DOHH2 (cell line): Measurements from ENCODE around the gene CD109.

Experiments
- H3F3A ChIP-seq: fragments of 200-600 bp; sonication (generic), shearing (Covaris generic); 2 replicates; pipeline ENCODE4 v1.6.0; 2016; ENCODE audit warnings: antibody characterized with exemption, mild to moderate bottlenecking; ENCODE audit not compliant: control insufficient read depth, insufficient read depth
- H3K27ac ChIP-seq: fragments of 200-600 bp; sonication (generic); 2 replicates; pipeline ENCODE4 v1.5.1; 2014; ENCODE audit warnings: low read depth, mild to moderate bottlenecking, low read length, moderate library complexity
- H3K27me3 ChIP-seq: fragments of 200-600 bp; sonication (generic); 2 replicates; pipeline ENCODE4 v1.6.1; 2014; ENCODE audit warnings: mild to moderate bottlenecking, low read length, mixed read lengths; ENCODE audit not compliant: control insufficient read depth
- H3K36me3 ChIP-seq: fragments of 200-600 bp; sonication (generic); 2 replicates; pipeline ENCODE4 v1.6.1; 2014; ENCODE audit warnings: mild to moderate bottlenecking, low read length, moderate library complexity, mixed read lengths; ENCODE audit not compliant: control insufficient read depth
- H3K4me1 ChIP-seq: fragments of 200-600 bp; sonication (generic); 2 replicates; pipeline ENCODE4 v1.6.1; 2014; ENCODE audit warnings: mild to moderate bottlenecking, low read length, mixed read lengths; ENCODE audit not compliant: control insufficient read depth
- H3K4me2 ChIP-seq: fragments of 200-600 bp; sonication (generic); 2 replicates; pipeline ENCODE4 v1.6.0; 2014; ENCODE audit warnings: mild to moderate bottlenecking, low read length, moderate library complexity
- H3K4me3 ChIP-seq: fragments of 200-600 bp; sonication (generic); 2 replicates; pipeline ENCODE4 v1.5.1; 2014; ENCODE audit warnings: mild to moderate bottlenecking, low read length, mixed read lengths
- H3K79me2 ChIP-seq: fragments of 200-600 bp; sonication (generic); 2 replicates; pipeline ENCODE4 v1.6.1; 2014; ENCODE audit warnings: mild to moderate bottlenecking, low read length, mixed read lengths; ENCODE audit not compliant: control insufficient read depth
- H3K9me2 ChIP-seq: fragments of 200-600 bp; sonication (generic); replicated peaks from 2 replicates; pipeline ENCODE4 v1.6.1; 2014; ENCODE audit warnings: mild to moderate bottlenecking, low read length, mixed read lengths; ENCODE audit not compliant: control insufficient read depth
- H3K9me3 ChIP-seq: fragments of 200-600 bp; sonication (generic); 2 replicates; pipeline ENCODE4 v1.6.1; 2014; ENCODE audit warnings: antibody characterized with exemption, low read length, mixed read lengths; ENCODE audit not compliant: control insufficient read depth, insufficient read depth
- H4K20me1 ChIP-seq: fragments of 200-600 bp; sonication (generic); 2 replicates; pipeline ENCODE4 v1.6.0; 2014; ENCODE audit warnings: low read depth, mild to moderate bottlenecking, antibody characterized with exemption, low read length, moderate library complexity; ENCODE audit not compliant: control insufficient read depth, insufficient read depth
- CTCF ChIP-seq: fragments of 200-600 bp; sonication (generic); IDR thresholded peaks from one replicate; pipeline ENCODE4 v1.5.1; 2014; ENCODE audit warnings: antibody characterized with exemption, mild to moderate bottlenecking, low read depth, low read length; ENCODE audit not compliant: poor library complexity, severe bottlenecking
- EZH2phosphoT487 ChIP-seq: fragments of 200-600 bp; sonication (generic); IDR thresholded peaks from 2 replicates; pipeline ENCODE4 v1.6.1; 2017; ENCODE audit warnings: borderline replicate concordance, mild to moderate bottlenecking, antibody characterized with exemption, low read length, moderate library complexity, mixed read lengths

Gene CD109

GRCh38 chr6:73695619-73696421, at the start of gene CD109:
Gene CD109, plus strand, starts transcription at chr6:73696203. Its CDS starts 13 bp downstream, at chr6:73696216.
- H3K4me3 ChIP-seq = no peak within 1 kb of the TSS
- H3K27me3 ChIP-seq = peaks cover 37% of the 10 kb centered on the region

DNA sequence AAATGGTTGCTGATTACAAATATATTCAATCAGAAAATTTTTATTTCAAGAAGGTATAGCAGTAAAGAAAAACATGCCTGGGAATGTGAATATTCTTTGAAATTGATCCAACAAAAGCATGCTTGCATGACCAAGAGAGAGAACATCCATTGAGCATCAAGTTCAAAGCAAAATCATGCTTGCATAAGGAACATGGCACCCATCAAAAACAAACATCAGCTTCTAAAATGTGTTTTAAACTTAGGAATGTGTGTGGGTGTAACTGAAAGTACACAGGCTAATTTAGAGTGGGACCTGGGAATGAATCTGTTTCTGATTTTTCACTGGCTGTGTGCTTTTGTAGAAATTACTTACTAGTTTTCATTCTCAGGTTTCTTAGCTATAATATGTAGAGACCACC, 47.8 kb upstream of the CD109 start:
- Histone ChIP-seq H3K4me3 (no peak overlapping the region), H3K79me2 (peaks cover 4% of the 10 kb centered on the region), H3K4me1 (peaks cover 21% of the 10 kb centered on the region), H3F3A (peaks cover 14% of the 10 kb centered on the region), H4K20me1 (no peaks in the 10 kb centered on the region), H3K9me3 (no peaks in the 10 kb centered on the region), H3K27me3 (no peaks in the 10 kb centered on the region), H3K36me3 (peaks cover 8% of the 10 kb centered on the region), H3K4me2 (no peak overlapping the region), H3K27ac (no peak overlapping the region), H3K9me2 (no peaks in the 10 kb centered on the region)
- no peak for TF ChIP-seq CTCF
- no peak for TF ChIP-seq EZH2phosphoT487

More at GRCh38 chr6:73695619-73696421, at the start of gene CD109:
- no peaks in the 10 kb centered on the region for H3K9me3 ChIP-seq
- H3K4me2 ChIP-seq = peak within 1 kb of the TSS; percentile 16; the same call in 1 of the 2 replicates
- H3K4me1 ChIP-seq = no peaks in the 10 kb centered on the region
- no peaks in the 10 kb centered on the region for H4K20me1 ChIP-seq
- H3K79me2 ChIP-seq = no peaks in the 10 kb centered on the region
- no peaks in the 10 kb centered on the region for H3F3A ChIP-seq
- no peaks in the 10 kb centered on the region for H3K9me2 ChIP-seq
- TF ChIP-seq EZH2phosphoT487 (peak; percentile 63; the same call in 1 of the 2 replicates), CTCF (no peak)
- no peak within 1 kb of the TSS for H3K27ac ChIP-seq
- no peaks in the 10 kb centered on the region for H3K36me3 ChIP-seq

DNA sequence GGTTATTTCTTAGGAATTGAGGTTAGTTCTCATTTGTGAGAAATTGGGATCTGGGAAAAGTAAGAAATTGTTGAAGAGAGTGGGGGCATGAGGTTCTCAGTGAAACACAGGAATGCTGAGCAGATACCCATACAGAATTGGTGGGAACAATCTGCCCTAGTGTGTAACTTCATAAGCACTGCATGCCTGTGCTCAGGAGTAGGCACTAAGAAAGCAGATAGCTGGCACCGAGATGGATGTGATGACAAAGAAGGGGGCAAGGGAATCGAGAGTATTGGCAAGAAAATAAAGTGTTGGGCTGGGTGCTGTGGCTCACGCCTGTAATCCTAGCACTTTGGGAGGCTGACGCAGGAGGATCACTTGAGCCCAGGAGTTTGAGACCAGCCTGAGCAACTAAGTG, 46.2 kb upstream of the CD109 start:
- TF ChIP-seq EZH2phosphoT487 (no peak), CTCF (no peak)
- Histone ChIP-seq H3K27ac (no peak overlapping the region), H3K79me2 (peaks cover 11% of the 10 kb centered on the region), H4K20me1 (no peaks in the 10 kb centered on the region), H3F3A (peaks cover 12% of the 10 kb centered on the region), H3K36me3 (peaks cover 8% of the 10 kb centered on the region), H3K4me2 (no peak overlapping the region), H3K4me1 (peaks cover 24% of the 10 kb centered on the region), H3K27me3 (no peaks in the 10 kb centered on the region), H3K9me3 (no peaks in the 10 kb centered on the region), H3K4me3 (no peak overlapping the region), H3K9me2 (no peaks in the 10 kb centered on the region)
